HepG2 (cell line): Measurements from ENCODE around the gene DSTN. TPM values are rescaled to one million over a fixed set of nuclear protein-coding genes. Genes with fewer than 3 reads are reported as not detected.

Source experiments
- DR1 ChIP-seq: sonication (generic); formaldehyde crosslinking; IDR thresholded peaks from 2 replicates; pipeline ENCODE4 v1.8.0; 2021; ENCODE audit warnings: mild to moderate bottlenecking, missing genetic modification reagents, inconsistent platforms
- FOXA3 ChIP-seq: IDR thresholded peaks from 2 replicates; pipeline ENCODE4 v1.6.1; 2016; ENCODE audit warnings: missing genetic modification reagents, missing compliant biosample characterization
- GABPA ChIP-seq, 2 experiments: IDR thresholded peaks; 2 replicates each; pipeline ENCODE4 v1.6.1; 2011 to 2016; ENCODE audit warnings: low read depth in 2 of 2, low read length in 1 of 2, missing biosample characterization in 1 of 2, missing genetic modification characterization in 1 of 2
- HOXA9 ChIP-seq: sonication (generic); formaldehyde crosslinking; IDR thresholded peaks from 2 replicates; pipeline ENCODE4 v1.8.1; 2022; ENCODE audit warnings: missing genetic modification reagents, mild to moderate bottlenecking, moderate library complexity, borderline replicate concordance
- HOXD1 ChIP-seq: sonication (generic); formaldehyde crosslinking; IDR thresholded peaks from 2 replicates; pipeline ENCODE4 v1.5.0; 2020; ENCODE audit warnings: missing genetic modification reagents
- KLF6 ChIP-seq: IDR thresholded peaks from 2 replicates; pipeline ENCODE4 v1.8.0; 2016; ENCODE audit warnings: missing biosample characterization, missing genetic modification reagents
- NFIB ChIP-seq: sonication (generic); formaldehyde crosslinking; IDR thresholded peaks from 2 replicates; pipeline ENCODE4 v1.9.0; 2021; ENCODE audit warnings: missing genetic modification reagents, mild to moderate bottlenecking, borderline replicate concordance
- PAX8 ChIP-seq: sonication (generic); formaldehyde crosslinking; IDR thresholded peaks from 2 replicates; pipeline ENCODE4 v1.8.0; 2022; ENCODE audit warnings: mild to moderate bottlenecking, missing genetic modification reagents, borderline replicate concordance
- SAFB2 ChIP-seq: sonication (generic); formaldehyde crosslinking; IDR thresholded peaks from 2 replicates; pipeline ENCODE4 v1.5.1; 2020; ENCODE audit warnings: missing genetic modification reagents, low read depth, mild to moderate bottlenecking, borderline replicate concordance
- THAP9 ChIP-seq: sonication (generic); formaldehyde crosslinking; IDR thresholded peaks from 2 replicates; pipeline ENCODE4; 2020; ENCODE audit warnings: missing genetic modification reagents, mild to moderate bottlenecking, borderline replicate concordance
- TRIM22 ChIP-seq: fragments of 450-650 bp; IDR thresholded peaks from 2 replicates; pipeline ENCODE4 v1.6.1; 2017
- WIZ ChIP-seq: sonication (generic); formaldehyde crosslinking; IDR thresholded peaks from 2 replicates; pipeline ENCODE4 v1.5.1; 2020; ENCODE audit warnings: mild to moderate bottlenecking, missing genetic modification reagents
- YEATS2 ChIP-seq: sonication (generic); formaldehyde crosslinking; IDR thresholded peaks from 2 replicates; pipeline ENCODE4 v1.4.0; 2020; ENCODE audit warnings: missing genetic modification reagents, borderline replicate concordance
- ZBTB26 ChIP-seq: IDR thresholded peaks from 2 replicates; pipeline ENCODE4 v1.6.1; 2016; ENCODE audit warnings: missing compliant biosample characterization, missing genetic modification reagents, borderline replicate concordance
- ZFP36L1 ChIP-seq: sonication (generic); formaldehyde crosslinking; IDR thresholded peaks from 2 replicates; pipeline ENCODE4 v1.8.0; 2022; ENCODE audit warnings: mild to moderate bottlenecking, missing genetic modification reagents, moderate library complexity
- ZNF256 ChIP-seq: sonication (generic); formaldehyde crosslinking; conservative IDR thresholded peaks from 2 replicates; pipeline ENCODE4 v1.4.0; 2020; ENCODE audit warnings: missing genetic modification reagents
- ZNF329 ChIP-seq: sonication (generic); formaldehyde crosslinking; IDR thresholded peaks from 2 replicates; pipeline ENCODE4 v1.9.0; 2021; ENCODE audit warnings: low read depth, mild to moderate bottlenecking, missing genetic modification reagents
- ZNF337 ChIP-seq: sonication (generic); formaldehyde crosslinking; IDR thresholded peaks from 2 replicates; pipeline ENCODE4 v1.5.1; 2020; ENCODE audit warnings: missing genetic modification reagents, low read depth, mild to moderate bottlenecking, borderline replicate concordance
- ZNF550 ChIP-seq: sonication (generic); formaldehyde crosslinking; IDR thresholded peaks from 2 replicates; pipeline ENCODE4 v1.4.0; 2020; ENCODE audit warnings: mild to moderate bottlenecking, missing genetic modification reagents, borderline replicate concordance
- ZNF674 ChIP-seq: sonication (generic); formaldehyde crosslinking; IDR thresholded peaks from 2 replicates; pipeline ENCODE4 v1.5.0; 2020; ENCODE audit warnings: low read depth, mild to moderate bottlenecking, missing genetic modification reagents
- ZSCAN12 ChIP-seq: sonication (generic); formaldehyde crosslinking; IDR thresholded peaks from 2 replicates; pipeline ENCODE4 v1.9.0; 2021; ENCODE audit warnings: mild to moderate bottlenecking, missing genetic modification reagents
- polyA plus RNA-seq, 8 experiments: library from polyadenylated mRNA; depleted of rRNA in 3 of 8; stranded (reverse) in 7 of 8; unstranded in 1 of 8; fragments of >200 nt; fragmentation: Illumina TruSeq in 4 of 8; extraction: Trizol in 4 of 8; gene quantifications; 2 replicates each; pipeline versions ENCODE4 v1.2.1 to v1.2.3, GENCODE V29; 2011 to 2016; ENCODE audit warnings: low read depth in 4 of 8, missing spikeins in 1 of 8, mixed read lengths in 1 of 8; ENCODE audit not compliant: insufficient read depth in 1 of 8
- total RNA-seq, 5 experiments: library from RNA; depleted of rRNA; stranded (reverse); fragments of >200 nt; fragmentation: Illumina TruSeq; extraction: Trizol; gene quantifications; 2 replicates each; pipeline ENCODE4 v1.2.3, GENCODE V29; 2016; ENCODE audit warnings: low read depth in 1 of 5
- TF ChIP-seq, protein P1 (sequence below): sonication (generic); formaldehyde crosslinking; IDR thresholded peaks from 2 replicates; pipeline ENCODE4 v1.5.0; 2020; ENCODE audit warnings: mild to moderate bottlenecking, missing genetic modification reagents, moderate library complexity

The DSTN gene
- total and polyA plus RNA-seq, 2 of the 13 experiments (the other 11 are each of a cell fraction or from before 2014, with no cell fraction given) = 27.6 to 106 TPM

DNA sequence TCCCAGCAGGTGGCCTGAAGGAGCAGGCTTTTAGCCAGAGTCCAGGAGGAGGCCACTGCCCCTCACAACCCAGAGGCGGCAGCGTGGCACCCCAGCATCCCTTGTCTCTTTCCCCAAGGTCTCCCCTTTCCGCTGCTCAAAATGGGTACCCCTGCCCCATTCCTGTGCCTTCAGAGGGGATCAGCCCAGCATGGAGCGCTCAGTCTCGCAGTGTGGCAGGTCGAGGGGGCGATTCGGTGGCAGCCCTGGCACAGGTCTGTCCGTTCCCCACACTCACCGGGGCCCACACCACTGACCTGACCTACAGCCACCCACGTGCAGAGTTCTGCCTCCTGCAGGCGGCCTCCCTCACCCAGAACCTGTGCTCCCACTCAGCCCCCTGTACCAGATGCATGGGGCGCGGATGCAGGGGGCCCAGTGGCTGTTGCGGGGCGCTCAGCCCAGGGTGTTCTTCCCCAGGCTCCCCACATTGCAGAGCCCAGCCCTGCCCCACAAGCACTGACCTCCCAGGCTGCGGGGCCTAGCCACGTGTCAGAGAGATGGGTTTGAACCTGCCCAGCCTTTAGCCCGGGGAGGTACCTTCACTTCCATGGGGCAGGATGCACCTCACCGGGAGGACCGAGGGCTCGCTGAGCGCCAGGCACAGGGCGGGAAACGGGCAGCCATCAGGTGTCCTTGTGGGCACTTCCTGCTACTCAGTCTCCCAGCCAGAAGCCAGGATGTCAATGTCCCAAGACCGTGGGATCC is 41.8 kb downstream of the DSTN start (continued):
- peak; percentile 17; the same call in 1 of the 2 replicates for TF ChIP-seq ZBTB26
- no peak for TF ChIP-seq GABPA (IDR thresholded peaks at IDR 0.05; ENCODE audit: low read depth, low read length)
- no peak for TF ChIP-seq GABPA (CRISPR knock-in tag; IDR thresholded peaks at IDR 0.05; ENCODE audit: low read depth)
- TF ChIP-seq SAFB2 (CRISPR knock-in tag) = peak; percentile 75; the same call in 1 of the 2 replicates
- TF ChIP-seq ZNF256 (CRISPR knock-in tag) = no peak
- no peak for TF ChIP-seq ZSCAN12 (CRISPR knock-in tag)
- TF ChIP-seq, protein P1, sequence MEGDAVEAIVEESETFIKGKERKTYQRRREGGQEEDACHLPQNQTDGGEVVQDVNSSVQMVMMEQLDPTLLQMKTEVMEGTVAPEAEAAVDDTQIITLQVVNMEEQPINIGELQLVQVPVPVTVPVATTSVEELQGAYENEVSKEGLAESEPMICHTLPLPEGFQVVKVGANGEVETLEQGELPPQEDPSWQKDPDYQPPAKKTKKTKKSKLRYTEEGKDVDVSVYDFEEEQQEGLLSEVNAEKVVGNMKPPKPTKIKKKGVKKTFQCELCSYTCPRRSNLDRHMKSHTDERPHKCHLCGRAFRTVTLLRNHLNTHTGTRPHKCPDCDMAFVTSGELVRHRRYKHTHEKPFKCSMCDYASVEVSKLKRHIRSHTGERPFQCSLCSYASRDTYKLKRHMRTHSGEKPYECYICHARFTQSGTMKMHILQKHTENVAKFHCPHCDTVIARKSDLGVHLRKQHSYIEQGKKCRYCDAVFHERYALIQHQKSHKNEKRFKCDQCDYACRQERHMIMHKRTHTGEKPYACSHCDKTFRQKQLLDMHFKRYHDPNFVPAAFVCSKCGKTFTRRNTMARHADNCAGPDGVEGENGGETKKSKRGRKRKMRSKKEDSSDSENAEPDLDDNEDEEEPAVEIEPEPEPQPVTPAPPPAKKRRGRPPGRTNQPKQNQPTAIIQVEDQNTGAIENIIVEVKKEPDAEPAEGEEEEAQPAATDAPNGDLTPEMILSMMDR (CRISPR knock-in tag) = peak; percentile 79
- TF ChIP-seq HOXD1 = 0 out of 2 replicates have a peak, but pooled peaks have one; percentile 17
- TF ChIP-seq NFIB (CRISPR knock-in tag) = no peak
- no peak for TF ChIP-seq TRIM22
- TF ChIP-seq ZNF550 = 0 out of 2 replicates have a peak, but pooled peaks have one; percentile 88
- TF ChIP-seq KLF6 (CRISPR knock-in tag) = no peak
- no peak for TF ChIP-seq THAP9
- TF ChIP-seq PAX8 (CRISPR knock-in tag) = no peak
- no peak for TF ChIP-seq YEATS2 (CRISPR knock-in tag)
- TF ChIP-seq ZNF329 (CRISPR knock-in tag) = no peak
- peak; percentile 21; the same call in 1 of the 2 replicates for TF ChIP-seq DR1
- 0 out of 2 replicates have a peak, but pooled peaks have one; percentile 11 for TF ChIP-seq HOXA9 (CRISPR knock-in tag)
- no peak for TF ChIP-seq WIZ (CRISPR knock-in tag)
- TF ChIP-seq FOXA3 (CRISPR knock-in tag) = no peak
- no peak for TF ChIP-seq ZFP36L1 (CRISPR knock-in tag)
- TF ChIP-seq ZNF337 (CRISPR knock-in tag) = no peak
- TF ChIP-seq ZNF674 (CRISPR knock-in tag) = no peak
